Mammary epithelial cell (primary cell): Measurements from ENCODE around the gene RPS6KA2.

ENCODE experiments used
- EZH2 ChIP-seq: IDR thresholded peaks from 2 replicates; pipeline ENCODE4 v1.6.1; 2012; ENCODE audit warnings: low read length, inconsistent platforms, borderline replicate concordance
- TF ChIP-seq, protein P1 (sequence below), 2 donors: IDR thresholded peaks in 1 of 2; conservative IDR thresholded peaks in 1 of 2; 2 replicates each; pipeline ENCODE4 v1.5.1; 2011 to 2012; ENCODE audit warnings: inconsistent platforms in 2 of 2, low read length in 2 of 2, mild to moderate bottlenecking in 2 of 2, control low read depth in 1 of 2, low read depth in 1 of 2; ENCODE audit not compliant: insufficient read depth in 1 of 2; ENCODE audit errors: extremely low read depth in 1 of 2

DNA sequence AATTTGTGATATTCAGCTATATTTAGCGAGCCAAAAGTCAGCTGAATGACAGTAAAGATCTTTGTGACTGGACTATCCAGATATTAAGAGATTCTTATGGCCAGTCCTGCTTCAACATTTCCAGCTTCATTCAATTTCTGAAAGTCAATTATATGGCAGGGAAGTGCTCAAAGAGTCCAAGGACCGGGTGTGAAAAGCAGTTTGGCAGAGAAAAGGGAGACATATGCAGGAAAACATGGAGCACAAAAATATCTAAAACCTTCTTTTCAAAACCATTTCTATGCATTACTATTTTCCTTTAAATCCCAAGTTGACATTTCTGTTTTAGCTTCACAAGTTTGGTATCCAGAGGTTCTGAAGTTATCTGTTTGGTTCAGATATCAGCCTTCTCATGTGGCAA is 249.3 kb downstream of the RPS6KA2 start:
- no peak for TF ChIP-seq EZH2
- TF ChIP-seq, protein P1, sequence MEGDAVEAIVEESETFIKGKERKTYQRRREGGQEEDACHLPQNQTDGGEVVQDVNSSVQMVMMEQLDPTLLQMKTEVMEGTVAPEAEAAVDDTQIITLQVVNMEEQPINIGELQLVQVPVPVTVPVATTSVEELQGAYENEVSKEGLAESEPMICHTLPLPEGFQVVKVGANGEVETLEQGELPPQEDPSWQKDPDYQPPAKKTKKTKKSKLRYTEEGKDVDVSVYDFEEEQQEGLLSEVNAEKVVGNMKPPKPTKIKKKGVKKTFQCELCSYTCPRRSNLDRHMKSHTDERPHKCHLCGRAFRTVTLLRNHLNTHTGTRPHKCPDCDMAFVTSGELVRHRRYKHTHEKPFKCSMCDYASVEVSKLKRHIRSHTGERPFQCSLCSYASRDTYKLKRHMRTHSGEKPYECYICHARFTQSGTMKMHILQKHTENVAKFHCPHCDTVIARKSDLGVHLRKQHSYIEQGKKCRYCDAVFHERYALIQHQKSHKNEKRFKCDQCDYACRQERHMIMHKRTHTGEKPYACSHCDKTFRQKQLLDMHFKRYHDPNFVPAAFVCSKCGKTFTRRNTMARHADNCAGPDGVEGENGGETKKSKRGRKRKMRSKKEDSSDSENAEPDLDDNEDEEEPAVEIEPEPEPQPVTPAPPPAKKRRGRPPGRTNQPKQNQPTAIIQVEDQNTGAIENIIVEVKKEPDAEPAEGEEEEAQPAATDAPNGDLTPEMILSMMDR (conservative IDR thresholded peaks at IDR 0.05 in 1 of 2, IDR thresholded peaks at IDR 0.05 in 1 of 2; ENCODE audit: extremely low read depth in 1 of 2, insufficient read depth in 1 of 2, low read depth in 1 of 2, low read length in 2 of 2): no peak
